Midbrain (tissue), 1 donor: ENCODE results near the gene HCN2.
A peak's percentile ranks its signal among the peaks of the same experiment; 100 is the strongest.

ENCODE experiments used
- DNase-seq: peaks from one replicate; lab custom pipeline; 2025; lab: John Stamatoyannopoulos, UW

The HCN2 gene

GRCh38 chr19:571566-571974 lies 18.1 kb upstream of the HCN2 start:
- DNase-seq, result no peak

GRCh38 chr19:572140-572742 lies 17.4 kb upstream of the HCN2 start, which contains the start of gene BSG:
TSS of gene BSG (plus strand) at chr19:572596. CDS start at chr19:572635, 39 bp downstream.
- DNase-seq, result peak; percentile 98

GRCh38 chr19:572743-573518 lies 16.8 kb upstream of the HCN2 start:
- no peak for DNase-seq

- no peak for DNase-seq
Observed at GRCh38 chr19:573519-573825, 16.2 kb upstream of the HCN2 start.

GRCh38 chr19:574658-575526 lies 14.8 kb upstream of the HCN2 start:
- DNase-seq, result peak; percentile 53

- DNase-seq, result peak; percentile 30
Observed at GRCh38 chr19:575527-576506, 13.9 kb upstream of the HCN2 start.

GRCh38 chr19:576768-577438 lies 12.8 kb upstream of the HCN2 start:
- DNase-seq, result no peak

- DNase-seq, result no peak
Observed at GRCh38 chr19:577439-578392, 12.0 kb upstream of the HCN2 start.

GRCh38 chr19:579111-579841 lies 10.4 kb upstream of the HCN2 start:
- no peak for DNase-seq

GRCh38 chr19:579842-580155 lies 9.9 kb upstream of the HCN2 start:
- no peak for DNase-seq

- no peak for DNase-seq
Observed at GRCh38 chr19:580274-580835, 9.3 kb upstream of the HCN2 start.

- no peak for DNase-seq
Observed at GRCh38 chr19:581399-582111, 8.1 kb upstream of the HCN2 start.

GRCh38 chr19:582497-583197 lies 7.0 kb upstream of the HCN2 start:
- no peak for DNase-seq

- DNase-seq, result no peak
Observed at GRCh38 chr19:583198-583967, 6.3 kb upstream of the HCN2 start.

GRCh38 chr19:583968-584239 lies 5.8 kb upstream of the HCN2 start:
- DNase-seq, result no peak

- peak; percentile 48 for DNase-seq
Observed at GRCh38 chr19:584240-585001, 5.3 kb upstream of the HCN2 start.
